AG04449 (cell line): ENCODE results near the gene DPF3.

ENCODE experiments used
- CTCF ChIA-PET: fragments of 350-600 bp; formaldehyde crosslinking; extraction: SDS; loops from one replicate; lab custom pipeline; 2021; ENCODE audit warnings: antibody characterized with exemption; lab: Yijun Ruan, JAX
- POLR2A ChIA-PET: fragments of 400-600, 350-600 bp; formaldehyde crosslinking; extraction: SDS; loops from one replicate; lab custom pipeline; 2020; ENCODE audit warnings: antibody characterized with exemption, inconsistent platforms; lab: Yijun Ruan, JAX
- DNase-seq: peaks from one replicate; pipeline ENCODE4 v3.0.0-alpha.2; 2010; ENCODE audit warnings: low read depth, low spot score
- H3K4me3 ChIP-seq: 2 replicates; pipeline ENCODE4 v1.5.1; 2011; ENCODE audit warnings: low read depth, mild to moderate bottlenecking, control low read depth, low read length
- TF ChIP-seq, protein P1 (sequence below): IDR thresholded peaks from one replicate; pipeline ENCODE4 v1.5.1; 2011; ENCODE audit warnings: mild to moderate bottlenecking, moderate library complexity, low read length, control low read depth, inconsistent platforms; ENCODE audit not compliant: insufficient read depth; ENCODE audit errors: missing control alignments

Gene DPF3

GRCh38 chr14:72888636-72889201, 5.2 kb downstream of the DPF3 start:
- POLR2A ChIA-PET, result no interaction called here
- no peak overlapping the region for H3K4me3 ChIP-seq
- TF ChIP-seq, protein P1, sequence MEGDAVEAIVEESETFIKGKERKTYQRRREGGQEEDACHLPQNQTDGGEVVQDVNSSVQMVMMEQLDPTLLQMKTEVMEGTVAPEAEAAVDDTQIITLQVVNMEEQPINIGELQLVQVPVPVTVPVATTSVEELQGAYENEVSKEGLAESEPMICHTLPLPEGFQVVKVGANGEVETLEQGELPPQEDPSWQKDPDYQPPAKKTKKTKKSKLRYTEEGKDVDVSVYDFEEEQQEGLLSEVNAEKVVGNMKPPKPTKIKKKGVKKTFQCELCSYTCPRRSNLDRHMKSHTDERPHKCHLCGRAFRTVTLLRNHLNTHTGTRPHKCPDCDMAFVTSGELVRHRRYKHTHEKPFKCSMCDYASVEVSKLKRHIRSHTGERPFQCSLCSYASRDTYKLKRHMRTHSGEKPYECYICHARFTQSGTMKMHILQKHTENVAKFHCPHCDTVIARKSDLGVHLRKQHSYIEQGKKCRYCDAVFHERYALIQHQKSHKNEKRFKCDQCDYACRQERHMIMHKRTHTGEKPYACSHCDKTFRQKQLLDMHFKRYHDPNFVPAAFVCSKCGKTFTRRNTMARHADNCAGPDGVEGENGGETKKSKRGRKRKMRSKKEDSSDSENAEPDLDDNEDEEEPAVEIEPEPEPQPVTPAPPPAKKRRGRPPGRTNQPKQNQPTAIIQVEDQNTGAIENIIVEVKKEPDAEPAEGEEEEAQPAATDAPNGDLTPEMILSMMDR, result no peak
- CTCF ChIA-PET, result interaction anchor here (1.0 to 3.6 kb wide), 3 partner anchors 16 to 375 kb away, joined by 3 to 15 read pairs (median 4); no protein-coding TSS in a partner anchor
- no peak for DNase-seq

DNA sequence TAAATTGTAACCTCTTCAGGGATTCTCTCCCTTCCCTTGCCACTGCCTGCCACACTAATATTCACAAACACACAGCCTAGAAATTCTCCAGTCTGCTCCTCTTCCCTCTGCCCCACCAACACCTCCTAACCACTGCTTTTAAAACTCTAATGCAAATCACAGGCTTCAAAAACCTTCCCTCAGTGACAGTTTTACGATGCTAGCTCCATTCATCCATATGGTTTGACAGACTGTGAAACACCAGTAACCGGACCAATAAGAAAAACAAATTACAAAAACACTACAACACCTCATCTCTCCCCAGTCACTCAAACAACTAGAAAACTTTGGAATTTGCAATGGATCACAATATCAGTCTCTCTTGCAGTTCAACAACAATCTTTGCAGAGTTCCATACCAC, 5.7 kb downstream of the DPF3 start:
- ChIA-PET POLR2A (no interaction called here), CTCF (interaction anchor here (1.0 to 3.6 kb wide), 3 partner anchors 16 to 374 kb away, joined by 3 to 15 read pairs (median 4); no protein-coding TSS in a partner anchor)
- H3K4me3 ChIP-seq, result no peak overlapping the region
- DNase-seq, result no peak
- TF ChIP-seq, protein P1, result no peak

GRCh38 chr14:72887514-72887913, 6.4 kb downstream of the DPF3 start:
- POLR2A ChIA-PET, result no interaction called here
- TF ChIP-seq, protein P1, result no peak
- DNase-seq, result no peak
- H3K4me3 ChIP-seq, result no peak overlapping the region
- CTCF ChIA-PET, result interaction anchor here (3.6 kb wide), 1 partner anchor 17 kb away, joined by 15 read pairs; no protein-coding TSS in a partner anchor

DNA sequence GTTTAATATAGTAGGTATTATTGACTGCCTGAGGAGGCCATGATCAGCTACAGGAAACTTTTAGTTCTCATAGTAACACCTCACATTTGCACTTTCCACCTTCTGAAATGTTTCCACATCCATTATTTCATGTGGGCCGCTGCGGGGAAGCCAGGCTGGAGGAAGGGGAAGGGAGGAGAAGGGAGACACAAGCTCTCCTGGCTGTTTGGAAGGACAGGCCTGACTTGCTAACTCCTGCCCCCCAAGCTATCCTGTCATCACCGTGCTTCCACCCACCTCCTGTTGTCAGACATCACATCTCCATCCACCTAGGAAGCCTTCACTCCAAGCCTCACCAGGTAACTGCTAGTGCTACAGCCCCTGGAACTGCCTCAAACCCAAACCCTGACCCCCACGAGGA, 9.5 kb downstream of the DPF3 start:
- CTCF ChIA-PET, result interaction anchor here (1.3 kb wide), 1 partner anchor 368 kb away, joined by 3 read pairs; no protein-coding TSS in a partner anchor
- TF ChIP-seq, protein P1, result no peak
- POLR2A ChIA-PET, result interaction anchor here (0.5 kb wide), 1 partner anchor 36 kb away, joined by 3 read pairs; no protein-coding TSS in a partner anchor
- DNase-seq, result no peak
- no peak overlapping the region for H3K4me3 ChIP-seq

DNA sequence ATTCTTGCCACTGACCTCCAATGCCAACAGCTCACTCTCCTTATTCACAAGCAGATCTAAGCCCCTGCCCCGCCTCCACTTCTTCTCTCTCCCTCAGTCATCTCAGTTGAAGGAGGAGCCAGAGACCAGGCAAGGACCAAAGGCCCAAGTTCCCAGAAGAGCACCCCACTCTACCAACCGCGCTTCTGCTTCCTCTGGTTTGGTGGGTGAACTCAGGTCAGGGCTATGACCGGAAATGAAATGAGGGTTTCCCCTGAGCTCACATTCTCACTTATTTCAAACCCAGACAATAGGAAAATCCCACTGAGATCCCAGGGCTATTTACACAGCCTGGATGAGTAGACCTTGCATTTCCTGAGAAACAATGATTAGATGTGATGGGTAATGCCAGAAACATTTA, 9.9 kb downstream of the DPF3 start:
- H3K4me3 ChIP-seq, result no peak overlapping the region
- CTCF ChIA-PET, result interaction anchor here (1.3 kb wide), 1 partner anchor 368 kb away, joined by 3 read pairs; no protein-coding TSS in a partner anchor
- TF ChIP-seq, protein P1, result no peak

DNA sequence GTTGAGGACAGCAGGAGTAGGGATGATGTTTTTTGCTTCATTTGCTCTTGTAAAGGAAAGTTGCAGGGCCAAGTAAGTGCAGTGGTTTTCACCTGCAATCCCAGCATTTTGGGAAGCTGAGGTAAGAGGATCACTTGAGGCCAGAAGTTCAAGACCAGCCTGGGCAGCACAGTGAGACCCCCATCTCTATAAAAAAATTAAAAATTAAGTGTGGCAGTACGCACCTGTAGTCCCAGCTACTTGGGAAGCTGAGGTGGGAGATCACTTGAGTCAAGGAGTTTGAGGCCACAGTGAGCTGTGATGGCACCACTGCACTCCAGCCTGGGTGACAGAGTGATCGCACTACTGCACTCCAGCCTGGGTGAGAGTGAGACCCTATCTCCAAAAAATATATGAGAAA, 10.8 kb downstream of the DPF3 start:
- no peak overlapping the region for H3K4me3 ChIP-seq
- no peak for DNase-seq
- TF ChIP-seq, protein P1, result no peak
- ChIA-PET CTCF (no interaction called here), POLR2A (interaction anchor here (0.6 kb wide), 2 partner anchors 184 to 893 kb away, joined by 3 read pairs; no protein-coding TSS in a partner anchor)

More for the DNA sequence above, 9.9 kb downstream of the DPF3 start:
- no peak for DNase-seq
- POLR2A ChIA-PET, result interaction anchor here (0.5 to 0.6 kb wide), 2 partner anchors 36 to 892 kb away, joined by 3 read pairs; no protein-coding TSS in a partner anchor
